ENCODE data around the gene DKK2.

DKK2 gene

DNA sequence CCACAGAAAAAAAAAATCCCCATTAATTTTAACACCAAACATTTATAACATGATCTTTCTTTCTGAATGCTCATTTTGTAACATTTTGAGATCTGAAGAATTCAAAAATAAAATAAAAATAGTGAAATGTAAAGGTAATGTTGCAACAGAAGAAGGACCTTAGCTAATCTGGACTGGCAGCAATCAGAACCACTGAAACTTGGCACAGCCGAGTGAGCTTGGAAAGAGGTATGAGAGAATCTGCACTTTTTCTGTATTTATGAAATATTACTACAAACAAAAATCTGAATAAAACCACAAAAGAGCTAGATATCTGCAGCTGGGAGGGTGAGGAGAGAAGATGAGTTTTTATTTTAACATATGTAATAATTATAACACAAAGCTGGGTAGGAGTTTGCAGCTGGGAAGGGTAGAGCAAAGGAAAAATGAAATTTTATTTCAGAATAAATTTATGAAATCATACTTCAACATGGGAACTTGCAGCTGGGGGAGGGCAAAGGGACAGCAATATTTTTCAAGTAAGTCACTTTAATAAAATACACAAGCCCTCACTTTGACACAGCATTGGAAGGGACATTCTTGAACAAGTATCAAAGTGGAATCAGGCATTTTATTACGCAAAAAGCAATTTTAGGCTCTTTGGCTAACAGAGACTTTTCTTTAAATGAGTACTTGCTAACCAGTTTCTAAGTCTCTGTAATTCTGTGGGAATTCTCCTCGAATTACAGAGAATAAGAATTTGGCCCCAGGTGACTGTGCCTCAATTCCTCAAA lies 26.7 kb downstream of the DKK2 start:
- H2BK5ac ChIP-seq (ENCODE audit: low read length) = no peak overlapping the region
- H3K9ac ChIP-seq (ENCODE audit: low read length) = no peak overlapping the region
- WGBS (ENCODE audit: extremely low coverage, insufficient coverage, low lambda C conversion rate) = no CpG with 5 or more reads among the region's 3 CpGs
- H3K4me1 ChIP-seq (ENCODE audit: control insufficient read depth, low read depth, low read length) = no peaks in the 10 kb centered on the region
- no peak overlapping the region for H3K56ac ChIP-seq (ENCODE audit: low read length)
- no peak overlapping the region for H4K5ac ChIP-seq (ENCODE audit: low read length)
- H3K79me1 ChIP-seq (ENCODE audit: low read length) = no peaks in the 10 kb centered on the region
- no peak overlapping the region for H2BK15ac ChIP-seq (replicated peaks; ENCODE audit: low read depth)
- no peaks in the 10 kb centered on the region for H3K27me3 ChIP-seq (ENCODE audit: insufficient read depth, low read length, poor library complexity)
- H3K79me2 ChIP-seq (ENCODE audit: control insufficient read depth, insufficient read depth, low read length) = no peaks in the 10 kb centered on the region
- no peak overlapping the region for H3K18ac ChIP-seq (ENCODE audit: low read length)
- no peak overlapping the region for H3K27ac ChIP-seq (ENCODE audit: low read depth, low read length)
- no peak overlapping the region for H4K8ac ChIP-seq (ENCODE audit: low read depth, low read length)
- no peak overlapping the region for H3K4me3 ChIP-seq (ENCODE audit: low read length)
- H3K4ac ChIP-seq (ENCODE audit: low read depth, low read length) = no peak overlapping the region
- H2AK5ac ChIP-seq (ENCODE audit: low read length) = no peak overlapping the region
- H3K36me3 ChIP-seq (ENCODE audit: control insufficient read depth, insufficient read depth, low read length) = no peaks in the 10 kb centered on the region
- H3K23ac ChIP-seq (ENCODE audit: low read length) = no peak overlapping the region
- H2BK120ac ChIP-seq (ENCODE audit: low read depth, low read length) = no peak overlapping the region
- no peak for DNase-seq
- no peak overlapping the region for H3K4me2 ChIP-seq (ENCODE audit: low read length)

- Histone ChIP-seq H3K18ac (ENCODE audit: low read length) (no peak overlapping the region), H3K4me1 (ENCODE audit: control insufficient read depth, low read depth, low read length) (no peaks in the 10 kb centered on the region), H3K4ac (ENCODE audit: low read depth, low read length) (no peak overlapping the region), H2BK5ac (ENCODE audit: low read length) (no peak overlapping the region), H3K4me2 (ENCODE audit: low read length) (no peak overlapping the region), H2BK120ac (ENCODE audit: low read depth, low read length) (no peak overlapping the region), H4K5ac (ENCODE audit: low read length) (no peak overlapping the region), H3K23ac (ENCODE audit: low read length) (no peak overlapping the region), H2BK15ac (replicated peaks; ENCODE audit: low read depth) (no peak overlapping the region), H3K36me3 (ENCODE audit: control insufficient read depth, insufficient read depth, low read length) (no peaks in the 10 kb centered on the region), H3K79me1 (ENCODE audit: low read length) (no peaks in the 10 kb centered on the region), H3K79me2 (ENCODE audit: control insufficient read depth, insufficient read depth, low read length) (no peaks in the 10 kb centered on the region), H3K56ac (ENCODE audit: low read length) (no peak overlapping the region), H4K8ac (ENCODE audit: low read depth, low read length) (no peak overlapping the region), H3K27me3 (ENCODE audit: insufficient read depth, low read length, poor library complexity) (no peaks in the 10 kb centered on the region), H3K27ac (ENCODE audit: low read depth, low read length) (no peak overlapping the region), H3K4me3 (ENCODE audit: low read length) (no peak overlapping the region), H3K9ac (ENCODE audit: low read length) (no peak overlapping the region), H2AK5ac (ENCODE audit: low read length) (no peak overlapping the region)
- WGBS (ENCODE audit: extremely low coverage, insufficient coverage, low lambda C conversion rate) = no CpG with 5 or more reads among the region's 2 CpGs
- no peak for DNase-seq
Measured at GRCh38 chr4:107008115-107008514, 28.0 kb downstream of the DKK2 start.

- no peak overlapping the region for H3K56ac ChIP-seq (ENCODE audit: low read length)
- H3K79me2 ChIP-seq (ENCODE audit: control insufficient read depth, insufficient read depth, low read length) = no peaks in the 10 kb centered on the region
- no peaks in the 10 kb centered on the region for H3K79me1 ChIP-seq (ENCODE audit: low read length)
- no peak overlapping the region for H2BK120ac ChIP-seq (ENCODE audit: low read depth, low read length)
- H2AK5ac ChIP-seq (ENCODE audit: low read length) = no peak overlapping the region
- H3K23ac ChIP-seq (ENCODE audit: low read length) = no peak overlapping the region
- no peak overlapping the region for H3K4me2 ChIP-seq (ENCODE audit: low read length)
- no peaks in the 10 kb centered on the region for H3K27me3 ChIP-seq (ENCODE audit: insufficient read depth, low read length, poor library complexity)
- H3K4me3 ChIP-seq (ENCODE audit: low read length) = no peak overlapping the region
- H3K9ac ChIP-seq (ENCODE audit: low read length) = no peak overlapping the region
- H4K8ac ChIP-seq (ENCODE audit: low read depth, low read length) = no peak overlapping the region
- H3K27ac ChIP-seq (ENCODE audit: low read depth, low read length) = no peak overlapping the region
- H3K36me3 ChIP-seq (ENCODE audit: control insufficient read depth, insufficient read depth, low read length) = no peaks in the 10 kb centered on the region
- no peaks in the 10 kb centered on the region for H3K4me1 ChIP-seq (ENCODE audit: control insufficient read depth, low read depth, low read length)
- no peak overlapping the region for H3K18ac ChIP-seq (ENCODE audit: low read length)
- no peak overlapping the region for H2BK5ac ChIP-seq (ENCODE audit: low read length)
- DNase-seq = no peak
- no peak overlapping the region for H3K4ac ChIP-seq (ENCODE audit: low read depth, low read length)
- no peak overlapping the region for H4K5ac ChIP-seq (ENCODE audit: low read length)
- H2BK15ac ChIP-seq (replicated peaks; ENCODE audit: low read depth) = no peak overlapping the region
Measured at GRCh38 chr4:107006218-107006617, 29.9 kb downstream of the DKK2 start.

- H3K18ac ChIP-seq (ENCODE audit: low read length) = no peak overlapping the region
- H3K56ac ChIP-seq (ENCODE audit: low read length) = no peak overlapping the region
- no peak for DNase-seq
- no peak overlapping the region for H4K8ac ChIP-seq (ENCODE audit: low read depth, low read length)
- no peak overlapping the region for H2AK5ac ChIP-seq (ENCODE audit: low read length)
- no peak overlapping the region for H3K4me2 ChIP-seq (ENCODE audit: low read length)
- no peaks in the 10 kb centered on the region for H3K79me1 ChIP-seq (ENCODE audit: low read length)
- no peak overlapping the region for H2BK5ac ChIP-seq (ENCODE audit: low read length)
- H3K4me3 ChIP-seq (ENCODE audit: low read length) = no peak overlapping the region
- no peaks in the 10 kb centered on the region for H3K36me3 ChIP-seq (ENCODE audit: control insufficient read depth, insufficient read depth, low read length)
- H3K9ac ChIP-seq (ENCODE audit: low read length) = no peak overlapping the region
- no peak overlapping the region for H4K5ac ChIP-seq (ENCODE audit: low read length)
- H3K4ac ChIP-seq (ENCODE audit: low read depth, low read length) = no peak overlapping the region
- H3K27ac ChIP-seq (ENCODE audit: low read depth, low read length) = no peak overlapping the region
- H2BK120ac ChIP-seq (ENCODE audit: low read depth, low read length) = no peak overlapping the region
- no peak overlapping the region for H3K23ac ChIP-seq (ENCODE audit: low read length)
- no peaks in the 10 kb centered on the region for H3K4me1 ChIP-seq (ENCODE audit: control insufficient read depth, low read depth, low read length)
- WGBS (ENCODE audit: extremely low coverage, insufficient coverage, low lambda C conversion rate) = no CpG with 5 or more reads among the region's 2 CpGs
- H3K79me2 ChIP-seq (ENCODE audit: control insufficient read depth, insufficient read depth, low read length) = no peaks in the 10 kb centered on the region
- H3K27me3 ChIP-seq (ENCODE audit: insufficient read depth, low read length, poor library complexity) = no peaks in the 10 kb centered on the region
- no peak overlapping the region for H2BK15ac ChIP-seq (replicated peaks; ENCODE audit: low read depth)
Measured at GRCh38 chr4:106996490-106996889, 39.6 kb downstream of the DKK2 start.

DNA sequence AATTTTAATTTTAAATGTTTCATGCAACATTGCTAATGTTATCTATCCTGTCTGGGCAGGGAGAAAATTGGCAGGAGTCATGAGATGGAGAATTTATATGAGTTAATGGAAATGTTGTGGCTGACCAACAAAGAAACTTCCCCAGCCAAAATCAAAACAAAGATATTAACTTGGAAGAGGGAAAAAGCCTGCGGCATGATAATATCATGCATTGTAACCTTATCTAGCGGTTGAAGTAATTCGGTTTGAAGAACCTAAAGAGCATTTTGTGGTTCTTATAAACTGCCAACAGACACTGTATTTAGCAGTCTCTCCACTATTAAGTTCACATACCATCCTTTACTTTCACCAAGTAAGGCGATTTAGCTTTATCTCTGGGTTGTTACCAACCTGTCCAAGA lies 42.3 kb downstream of the DKK2 start:
- Histone ChIP-seq H4K5ac (ENCODE audit: low read length) (no peak overlapping the region), H3K27me3 (ENCODE audit: insufficient read depth, low read length, poor library complexity) (no peaks in the 10 kb centered on the region), H3K79me2 (ENCODE audit: control insufficient read depth, insufficient read depth, low read length) (no peaks in the 10 kb centered on the region), H3K79me1 (ENCODE audit: low read length) (no peaks in the 10 kb centered on the region), H3K9ac (ENCODE audit: low read length) (no peak overlapping the region), H3K27ac (ENCODE audit: low read depth, low read length) (no peak overlapping the region), H3K23ac (ENCODE audit: low read length) (no peak overlapping the region), H2AK5ac (ENCODE audit: low read length) (no peak overlapping the region), H3K4me3 (ENCODE audit: low read length) (no peak overlapping the region), H3K18ac (ENCODE audit: low read length) (no peak overlapping the region), H3K56ac (ENCODE audit: low read length) (no peak overlapping the region), H2BK15ac (replicated peaks; ENCODE audit: low read depth) (no peak overlapping the region), H3K36me3 (ENCODE audit: control insufficient read depth, insufficient read depth, low read length) (no peaks in the 10 kb centered on the region), H2BK120ac (ENCODE audit: low read depth, low read length) (no peak overlapping the region), H3K4me2 (ENCODE audit: low read length) (no peak overlapping the region), H3K4me1 (ENCODE audit: control insufficient read depth, low read depth, low read length) (no peaks in the 10 kb centered on the region), H4K8ac (ENCODE audit: low read depth, low read length) (no peak overlapping the region), H2BK5ac (ENCODE audit: low read length) (no peak overlapping the region), H3K4ac (ENCODE audit: low read depth, low read length) (no peak overlapping the region)
- DNase-seq = no peak
- no CpG with 5 or more reads among the region's 4 CpGs for WGBS (ENCODE audit: extremely low coverage, insufficient coverage, low lambda C conversion rate)

- no peak overlapping the region for H2BK5ac ChIP-seq (ENCODE audit: low read length)
- H3K4ac ChIP-seq (ENCODE audit: low read depth, low read length) = no peak overlapping the region
- no peak overlapping the region for H4K5ac ChIP-seq (ENCODE audit: low read length)
- DNase-seq = peak; percentile 4
- H3K4me2 ChIP-seq (ENCODE audit: low read length) = no peak overlapping the region
- H3K9ac ChIP-seq (ENCODE audit: low read length) = no peak overlapping the region
- H3K36me3 ChIP-seq (ENCODE audit: control insufficient read depth, insufficient read depth, low read length) = no peaks in the 10 kb centered on the region
- no CpG with 5 or more reads among the region's 2 CpGs for WGBS (ENCODE audit: extremely low coverage, insufficient coverage, low lambda C conversion rate)
- H2AK5ac ChIP-seq (ENCODE audit: low read length) = no peak overlapping the region
- no peak overlapping the region for H3K4me3 ChIP-seq (ENCODE audit: low read length)
- H3K79me2 ChIP-seq (ENCODE audit: control insufficient read depth, insufficient read depth, low read length) = no peaks in the 10 kb centered on the region
- no peaks in the 10 kb centered on the region for H3K4me1 ChIP-seq (ENCODE audit: control insufficient read depth, low read depth, low read length)
- H3K18ac ChIP-seq (ENCODE audit: low read length) = no peak overlapping the region
- no peak overlapping the region for H2BK15ac ChIP-seq (replicated peaks; ENCODE audit: low read depth)
- no peaks in the 10 kb centered on the region for H3K79me1 ChIP-seq (ENCODE audit: low read length)
- no peak overlapping the region for H3K27ac ChIP-seq (ENCODE audit: low read depth, low read length)
- H3K56ac ChIP-seq (ENCODE audit: low read length) = no peak overlapping the region
- no peak overlapping the region for H4K8ac ChIP-seq (ENCODE audit: low read depth, low read length)
- no peaks in the 10 kb centered on the region for H3K27me3 ChIP-seq (ENCODE audit: insufficient read depth, low read length, poor library complexity)
- no peak overlapping the region for H3K23ac ChIP-seq (ENCODE audit: low read length)
- no peak overlapping the region for H2BK120ac ChIP-seq (ENCODE audit: low read depth, low read length)
Measured at GRCh38 chr4:106987311-106987710, 48.8 kb downstream of the DKK2 start.

All from mesendoderm (in vitro differentiated cells).